Tibial artery (tissue), 4 donors: ENCODE results near the gene TNFSF12.

Experiments used
- DNase-seq, 2 donors: peaks; one replicate each; pipeline ENCODE4 v3.0.0-alpha.2; 2019
- H3K27ac ChIP-seq, 2 donors: fragments of 200-600 bp; sonication (generic) in 1 of 2; 1 replicate in 1 of 2; 2 replicates in 1 of 2; pipeline ENCODE4 v1.5.1; 2018 to 2019; ENCODE audit warnings: mild to moderate bottlenecking in 1 of 2
- H3K27me3 ChIP-seq, 2 donors: fragments of 200-600 bp; sonication (generic) in 1 of 2; one replicate each; pipeline versions ENCODE4 v1.5.1 to v1.6.0; 2016 to 2019
- H3K36me3 ChIP-seq, 3 donors: fragments of 200-600 bp; sonication (generic) in 2 of 3; one replicate each; pipeline ENCODE4 v1.5.1; 2016 to 2019; ENCODE audit warnings: mild to moderate bottlenecking in 2 of 3
- H3K4me1 ChIP-seq, 4 donors: fragments of 200-600 bp; sonication (generic) in 2 of 4; 1 replicate in 3 of 4; 2 replicates in 1 of 4; pipeline ENCODE4 v1.5.1; 2016 to 2019
- H3K4me3 ChIP-seq, 2 donors: fragments of 200-600 bp; sonication (generic) in 1 of 2; 1 replicate in 1 of 2; 2 replicates in 1 of 2; pipeline ENCODE4 v1.5.1; 2018 to 2019; ENCODE audit warnings: mild to moderate bottlenecking in 2 of 2
- H3K9me3 ChIP-seq, 3 donors: fragments of 200-600 bp; sonication (generic) in 1 of 3; one replicate each; pipeline ENCODE4 v1.5.1; 2016 to 2019
- intact Hi-C: fragments of 100-400 bp; cut with DNase I; formaldehyde crosslinking; loops from one replicate; pipeline ENCODE4 v1.15.0; 2023; ENCODE audit warnings: low total_unique reads
- TF ChIP-seq, protein P1 (sequence below), 2 experiments: fragments of 200-600 bp in 1 of 2; fragments of 450-650 bp in 1 of 2; IDR thresholded peaks; one replicate each; pipeline ENCODE4 v1.5.1; 2017 to 2019; ENCODE audit warnings: antibody characterized with exemption in 2 of 2, mild to moderate bottlenecking in 1 of 2, moderate library complexity in 1 of 2

TNFSF12 gene

DNA sequence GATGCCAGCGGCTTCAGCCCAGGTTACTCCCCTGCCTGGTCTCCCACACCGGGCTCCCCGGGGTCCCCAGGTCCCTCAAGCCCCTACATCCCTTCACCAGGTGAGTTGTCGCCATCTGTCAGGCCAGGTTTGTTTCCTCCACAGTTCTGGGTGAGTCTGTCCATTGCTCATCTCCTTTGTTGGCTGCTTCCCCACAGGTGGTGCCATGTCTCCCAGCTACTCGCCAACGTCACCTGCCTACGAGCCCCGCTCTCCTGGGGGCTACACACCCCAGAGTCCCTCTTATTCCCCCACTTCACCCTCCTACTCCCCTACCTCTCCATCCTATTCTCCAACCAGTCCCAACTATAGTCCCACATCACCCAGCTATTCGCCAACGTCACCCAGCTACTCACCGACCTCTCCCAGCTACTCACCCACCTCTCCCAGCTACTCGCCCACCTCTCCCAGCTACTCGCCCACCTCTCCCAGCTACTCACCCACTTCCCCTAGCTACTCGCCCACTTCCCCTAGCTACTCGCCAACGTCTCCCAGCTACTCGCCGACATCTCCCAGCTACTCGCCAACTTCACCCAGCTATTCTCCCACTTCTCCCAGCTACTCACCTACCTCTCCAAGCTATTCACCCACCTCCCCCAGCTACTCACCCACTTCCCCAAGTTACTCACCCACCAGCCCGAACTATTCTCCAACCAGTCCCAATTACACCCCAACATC, 35.9 kb upstream of the TNFSF12 start:
- Histone ChIP-seq H3K27ac (no peak overlapping the region), H3K36me3 (peaks cover 58 to 67% (median 64%) of the 10 kb centered on the region in 3 donors), H3K4me3 (no peak overlapping the region), H3K9me3 (no peaks in the 10 kb centered on the region), H3K27me3 (no peaks in the 10 kb centered on the region), H3K4me1 (no peaks in the 10 kb centered on the region)
- DNase-seq: no peak
- intact Hi-C loops: no loop called here
- TF ChIP-seq, protein P1, sequence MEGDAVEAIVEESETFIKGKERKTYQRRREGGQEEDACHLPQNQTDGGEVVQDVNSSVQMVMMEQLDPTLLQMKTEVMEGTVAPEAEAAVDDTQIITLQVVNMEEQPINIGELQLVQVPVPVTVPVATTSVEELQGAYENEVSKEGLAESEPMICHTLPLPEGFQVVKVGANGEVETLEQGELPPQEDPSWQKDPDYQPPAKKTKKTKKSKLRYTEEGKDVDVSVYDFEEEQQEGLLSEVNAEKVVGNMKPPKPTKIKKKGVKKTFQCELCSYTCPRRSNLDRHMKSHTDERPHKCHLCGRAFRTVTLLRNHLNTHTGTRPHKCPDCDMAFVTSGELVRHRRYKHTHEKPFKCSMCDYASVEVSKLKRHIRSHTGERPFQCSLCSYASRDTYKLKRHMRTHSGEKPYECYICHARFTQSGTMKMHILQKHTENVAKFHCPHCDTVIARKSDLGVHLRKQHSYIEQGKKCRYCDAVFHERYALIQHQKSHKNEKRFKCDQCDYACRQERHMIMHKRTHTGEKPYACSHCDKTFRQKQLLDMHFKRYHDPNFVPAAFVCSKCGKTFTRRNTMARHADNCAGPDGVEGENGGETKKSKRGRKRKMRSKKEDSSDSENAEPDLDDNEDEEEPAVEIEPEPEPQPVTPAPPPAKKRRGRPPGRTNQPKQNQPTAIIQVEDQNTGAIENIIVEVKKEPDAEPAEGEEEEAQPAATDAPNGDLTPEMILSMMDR (IDR thresholded peaks at IDR 0.05): no peak

DNA sequence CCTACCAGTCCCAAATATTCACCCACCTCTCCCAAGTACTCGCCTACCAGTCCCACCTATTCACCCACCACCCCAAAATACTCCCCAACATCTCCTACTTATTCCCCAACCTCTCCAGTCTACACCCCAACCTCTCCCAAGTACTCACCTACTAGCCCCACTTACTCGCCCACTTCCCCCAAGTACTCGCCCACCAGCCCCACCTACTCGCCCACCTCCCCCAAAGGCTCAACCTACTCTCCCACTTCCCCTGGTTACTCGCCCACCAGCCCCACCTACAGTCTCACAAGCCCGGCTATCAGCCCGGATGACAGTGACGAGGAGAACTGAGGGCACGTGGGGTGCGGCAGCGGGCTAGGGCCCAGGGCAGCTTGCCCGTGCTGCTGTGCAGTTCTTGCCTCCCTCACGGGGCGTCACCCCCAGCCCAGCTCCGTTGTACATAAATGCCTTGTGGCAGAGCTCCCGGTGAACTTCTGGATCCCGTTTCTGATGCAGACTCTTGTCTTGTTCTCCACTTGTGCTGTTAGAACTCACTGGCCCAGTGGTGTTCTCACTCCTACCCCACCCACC, 34.9 kb upstream of the TNFSF12 start:
- Histone ChIP-seq H3K9me3 (no peaks in the 10 kb centered on the region), H3K27ac (no peak overlapping the region), H3K36me3 (peaks cover 49 to 57% (median 54%) of the 10 kb centered on the region in 3 donors), H3K27me3 (no peaks in the 10 kb centered on the region), H3K4me1 (no peaks in the 10 kb centered on the region), H3K4me3 (no peak overlapping the region)
- intact Hi-C loops: loop anchor here (1.0 kb wide), 1 partner anchor 47 kb away; the partner anchor contains the start of gene SENP3
- TF ChIP-seq, protein P1 (IDR thresholded peaks at IDR 0.05): no peak
- DNase-seq: no peak

DNA sequence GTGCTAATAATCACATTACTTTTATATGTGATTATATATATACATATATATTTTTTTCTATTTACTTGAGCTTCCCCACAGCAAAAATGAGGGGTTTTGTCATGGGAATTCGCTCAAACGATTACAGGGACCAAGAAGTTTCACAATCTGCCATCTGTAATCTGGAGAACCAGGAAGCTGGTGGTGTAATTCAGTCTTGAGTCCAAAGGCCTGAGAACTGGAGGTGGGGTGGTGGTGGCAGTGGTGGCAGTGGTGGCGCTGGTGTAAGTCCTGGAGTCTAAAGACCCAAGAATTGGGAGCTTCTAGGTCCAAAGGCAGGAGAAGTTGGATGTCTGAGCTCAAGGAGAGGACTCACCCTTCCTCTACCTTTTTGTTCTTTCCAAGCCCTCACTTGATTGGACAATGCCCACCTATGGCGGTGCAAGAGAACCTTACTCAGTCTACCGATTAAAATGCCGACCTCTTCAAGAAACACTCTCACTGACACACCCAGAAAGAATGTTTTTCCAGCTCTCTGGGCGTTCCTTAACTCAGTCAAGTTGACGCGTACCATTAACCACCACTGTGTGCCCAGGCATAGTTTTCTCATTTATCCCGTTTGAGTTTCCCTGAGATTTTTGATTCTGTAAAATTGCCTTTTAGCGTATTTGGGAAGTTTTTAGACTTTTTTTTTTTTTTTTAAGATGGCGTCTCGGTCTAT, 32.8 kb upstream of the TNFSF12 start:
- no peaks in the 10 kb centered on the region for H3K27me3 ChIP-seq
- no peak for DNase-seq
- peaks cover 33 to 36% (median 35%) of the 10 kb centered on the region in 3 donors for H3K36me3 ChIP-seq
- no peaks in the 10 kb centered on the region for H3K4me1 ChIP-seq
- intact Hi-C loops: no loop called here
- H3K4me3 ChIP-seq: no peak overlapping the region
- TF ChIP-seq, protein P1 (IDR thresholded peaks at IDR 0.05): no peak
- H3K27ac ChIP-seq: no peak overlapping the region
- no peaks in the 10 kb centered on the region for H3K9me3 ChIP-seq

DNA sequence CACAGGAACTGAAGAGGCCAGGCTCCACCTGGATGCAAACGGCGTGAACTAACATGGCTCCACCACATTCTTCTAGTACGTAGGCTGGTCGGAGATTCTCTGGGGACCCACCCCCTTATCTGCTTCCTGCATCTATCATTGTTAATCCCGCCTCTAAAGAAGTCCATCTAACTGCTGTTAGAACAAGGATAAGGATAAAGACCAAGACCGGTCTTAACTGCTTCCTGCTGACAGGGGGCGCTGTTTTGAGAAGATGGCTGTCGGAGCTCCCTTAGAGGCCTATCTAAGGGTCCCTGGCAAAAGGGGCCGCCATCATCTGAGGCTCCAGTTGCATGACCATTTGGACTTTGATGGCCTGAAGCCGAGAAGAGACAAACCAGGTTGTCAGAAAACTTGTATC, 25.8 kb upstream of the TNFSF12 start:
- H3K36me3 ChIP-seq: no peaks in the 10 kb centered on the region
- intact Hi-C loops: no loop called here
- no peak overlapping the region for H3K27ac ChIP-seq
- TF ChIP-seq, protein P1 (IDR thresholded peaks at IDR 0.05): peak; percentile 34 to 38
- H3K4me1 ChIP-seq: no peaks in the 10 kb centered on the region
- H3K4me3 ChIP-seq: no peak overlapping the region
- no peaks in the 10 kb centered on the region for H3K9me3 ChIP-seq
- H3K27me3 ChIP-seq: no peaks in the 10 kb centered on the region
- DNase-seq: no peak

DNA sequence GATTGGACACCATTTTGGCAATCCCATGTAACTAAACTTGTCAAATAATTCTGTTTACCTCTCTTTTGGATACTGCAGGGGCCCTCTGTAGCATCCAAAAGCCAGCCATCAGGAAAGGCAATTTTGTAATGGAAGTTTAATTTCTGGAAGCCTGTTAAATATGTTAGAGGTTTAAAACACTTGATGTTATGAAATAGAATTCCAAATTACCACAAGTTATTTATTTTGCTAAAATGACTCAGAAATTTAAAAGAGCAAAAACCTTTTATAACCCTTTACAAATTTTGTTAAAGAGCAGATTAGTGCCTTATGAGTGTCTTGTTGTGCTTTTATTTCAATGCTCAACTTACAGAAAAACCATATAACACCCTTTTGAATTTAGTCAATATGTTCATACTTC, 20.0 kb upstream of the TNFSF12 start:
- DNase-seq: no peak
- intact Hi-C loops: no loop called here
- H3K27me3 ChIP-seq: no peaks in the 10 kb centered on the region
- no peak overlapping the region for H3K4me3 ChIP-seq
- no peaks in the 10 kb centered on the region for H3K36me3 ChIP-seq
- H3K27ac ChIP-seq: no peak overlapping the region
- H3K4me1 ChIP-seq: no peaks in the 10 kb centered on the region
- H3K9me3 ChIP-seq: peaks cover 0 to 11% (median 2%) of the 10 kb centered on the region in 3 donors
- TF ChIP-seq, protein P1 (IDR thresholded peaks at IDR 0.05): no peak
